AG10803 (cell line): ENCODE measurements around the gene HEATR5A.
A peak's percentile ranks its signal among the peaks of the same experiment; 100 is the strongest.

Source experiments
- DNase-seq: peaks from one replicate; pipeline ENCODE4 v3.0.0; 2010; ENCODE audit warnings: low read depth
- H3K4me3 ChIP-seq: 2 replicates; pipeline ENCODE4 v1.5.1; 2011; ENCODE audit warnings: mild to moderate bottlenecking, low read length, control low read depth
- CTCF ChIP-seq: conservative IDR thresholded peaks from 2 replicates; pipeline ENCODE4 v1.5.1; 2011; ENCODE audit warnings: mild to moderate bottlenecking, low read length, control low read depth, inconsistent platforms

HEATR5A gene

GRCh38 chr14:31270196-31270772 lies 150.1 kb downstream of the HEATR5A start:
- H3K4me3 ChIP-seq = no peak overlapping the region
- TF ChIP-seq CTCF = peak; percentile 34
- DNase-seq = no peak

GRCh38 chr14:31269634-31270195 lies 150.6 kb downstream of the HEATR5A start:
- peak; percentile 23 for DNase-seq
- H3K4me3 ChIP-seq = no peak overlapping the region
- no peak for TF ChIP-seq CTCF

GRCh38 chr14:31268216-31268615 lies 152.1 kb downstream of the HEATR5A start:
- TF ChIP-seq CTCF = no peak
- H3K4me3 ChIP-seq = no peak overlapping the region
- DNase-seq = peak; percentile 72

- DNase-seq = no peak
- TF ChIP-seq CTCF = no peak
- H3K4me3 ChIP-seq = no peak overlapping the region
These were observed 153.7 kb downstream of the HEATR5A start for GRCh38 chr14:31266437-31267331.

GRCh38 chr14:31265701-31266398 lies 154.5 kb downstream of the HEATR5A start:
- no peak overlapping the region for H3K4me3 ChIP-seq
- no peak for TF ChIP-seq CTCF

GRCh38 chr14:31263485-31264133 lies 156.7 kb downstream of the HEATR5A start:
- no peak for TF ChIP-seq CTCF
- no peak overlapping the region for H3K4me3 ChIP-seq
- peak; percentile 100 for DNase-seq

More at GRCh38 chr14:31265701-31266398, 154.5 kb downstream of the HEATR5A start:
- DNase-seq = peak; percentile 51
